GM12878 (cell line): Measurements from ENCODE around the gene CHTOP. TPM values are rescaled to one million over a fixed set of nuclear protein-coding genes. Genes with fewer than 3 reads are reported as not detected.

Source experiments
- ATAC-seq: fragments of 200-7000 bp; cut with Tn5 transposase; 3 replicates; pipeline ENCODE4 v1.9.1; 2020; ENCODE audit warnings: mild to moderate bottlenecking, moderate library complexity
- BruUV-seq: library from RNA; stranded (reverse); fragments of 400-500 nt; replicated peaks from 2 replicates; lab custom pipeline; 2021; lab: Mats Ljungman, UMichigan
- CTCF ChIA-PET: fragments of 300-600 bp; sonication (Branson Sonifier 250); formaldehyde crosslinking; extraction: SDS; loops from one replicate; lab custom pipeline; 2021; ENCODE audit warnings: inconsistent platforms; lab: Yijun Ruan, JAX
- POLR2A ChIA-PET: fragments of 350-600 bp; formaldehyde crosslinking; extraction: SDS; loops from one replicate; lab custom pipeline; 2021; ENCODE audit warnings: inconsistent platforms; lab: Charles Lee
- RAD21 ChIA-PET: fragments of 300-600 bp; sonication (Branson Sonifier 250); formaldehyde crosslinking; loops from one replicate; lab custom pipeline; 2023; ENCODE audit warnings: antibody characterized with exemption; ENCODE audit not compliant: unreplicated experiment; lab: Charles Lee
- SMC1A ChIA-PET: fragments of 300-600 bp; sonication (Branson Sonifier 250); formaldehyde crosslinking; loops from one replicate; lab custom pipeline; 2023; ENCODE audit not compliant: unreplicated experiment, uncharacterized antibody; lab: Charles Lee
- DNase-seq: peaks from one replicate; pipeline ENCODE4 v3.0.0-alpha.2; 2011; ENCODE audit warnings: low read depth, low spot score
- FAIRE-seq: peaks from 3 replicates; lab custom pipeline; 2011; peaks lifted over from hg19 to GRCh38; lab: Jason Lieb, UNC
- H2AFZ ChIP-seq: 2 replicates; pipeline ENCODE4 v1.6.0; 2011; ENCODE audit warnings: low read depth, low read length, control low read depth; ENCODE audit not compliant: control insufficient read depth
- H3K27ac ChIP-seq: 2 replicates; pipeline ENCODE4 v1.5.1; 2011; ENCODE audit warnings: control low read depth; ENCODE audit not compliant: control insufficient read depth, insufficient read depth
- H3K27me3 ChIP-seq, 2 experiments: replicated peaks in 1 of 2; 2 replicates each; pipeline versions ENCODE4 v1.6.0 to v1.6.1; 2011; ENCODE audit warnings: low read length in 1 of 2; ENCODE audit not compliant: control insufficient read depth in 2 of 2, insufficient read depth in 2 of 2
- H3K36me3 ChIP-seq, 2 experiments: 2 replicates each; pipeline ENCODE4 v1.5.1; 2011; ENCODE audit warnings: low read length in 1 of 2; ENCODE audit not compliant: control insufficient read depth in 2 of 2, insufficient read depth in 2 of 2
- H3K4me1 ChIP-seq: 2 replicates; pipeline ENCODE4 v1.6.1; 2011; ENCODE audit warnings: mild to moderate bottlenecking, low read length, moderate library complexity, mixed read lengths; ENCODE audit not compliant: control insufficient read depth, insufficient read depth
- H3K4me2 ChIP-seq: 2 replicates; pipeline ENCODE4 v1.6.0; 2011; ENCODE audit warnings: control low read depth; ENCODE audit not compliant: control insufficient read depth, insufficient read depth
- H3K4me3 ChIP-seq: fragments of 200-600 bp; sonication (generic); 2 replicates; pipeline ENCODE4 v1.5.1; 2016
- H3K79me2 ChIP-seq: 2 replicates; pipeline ENCODE4 v1.6.0; 2011; ENCODE audit warnings: low read length; ENCODE audit not compliant: control insufficient read depth, insufficient read depth
- H3K9ac ChIP-seq: 2 replicates; pipeline ENCODE4 v1.8.0; 2011; ENCODE audit warnings: low read length, control low read depth, mixed read lengths; ENCODE audit not compliant: control insufficient read depth, insufficient read depth
- H3K9me3 ChIP-seq: replicated peaks from 3 replicates; pipeline ENCODE4 v1.5.1; 2011; ENCODE audit warnings: mild to moderate bottlenecking, low read length; ENCODE audit not compliant: control insufficient read depth, insufficient read depth
- H4K20me1 ChIP-seq: 2 replicates; pipeline ENCODE4 v1.6.0; 2011; ENCODE audit not compliant: control insufficient read depth, insufficient read depth
- CEBPZ ChIP-seq: fragments of 150-350 bp; IDR thresholded peaks from 2 replicates; pipeline ENCODE4 v1.6.1; 2016; ENCODE audit warnings: low read depth, low read length
- FOXK2 ChIP-seq: fragments of 450-650 bp; IDR thresholded peaks from 2 replicates; pipeline ENCODE4 v1.6.1; 2017; ENCODE audit warnings: mild to moderate bottlenecking, moderate library complexity
- IRF3 ChIP-seq: fragments of 450-650 bp; IDR thresholded peaks from 2 replicates; pipeline ENCODE4 v1.6.1; 2014; ENCODE audit warnings: mild to moderate bottlenecking
- MLLT1 ChIP-seq: fragments of 450-650 bp; IDR thresholded peaks from 2 replicates; pipeline ENCODE4 v1.6.1; 2016; ENCODE audit warnings: mild to moderate bottlenecking
- NR2C1 ChIP-seq: fragments of 450-650 bp; IDR thresholded peaks from 2 replicates; pipeline ENCODE4 v1.6.1; 2017; ENCODE audit warnings: antibody characterized with exemption, mild to moderate bottlenecking, moderate library complexity
- STAT1 ChIP-seq: fragments of 450-650 bp; conservative IDR thresholded peaks from 2 replicates; pipeline ENCODE4 v1.6.1; 2014; ENCODE audit warnings: antibody characterized with exemption, mild to moderate bottlenecking
- ZNF687 ChIP-seq: fragments of 450-650 bp; IDR thresholded peaks from 2 replicates; pipeline ENCODE4 v1.6.1; 2017; ENCODE audit warnings: mild to moderate bottlenecking, moderate library complexity
- WGBS: methylation state at CpG from one replicate; pipeline ENCODE4 v1.1.6; 2016; ENCODE audit warnings: low lambda C conversion rate; ENCODE audit not compliant: insufficient replicate concordance, insufficient coverage; ENCODE audit errors: missing lambda C conversion rate; 5-methylcytosine and 5-hydroxymethylcytosine counted together
- in situ Hi-C: fragments of 300-500 bp; cut with MboI; formaldehyde crosslinking; loops from 9 replicates; pipeline ENCODE4 v1.14.3; 2018; ENCODE audit warnings: mixed read lengths
- intact Hi-C: fragments of 100-400 bp; cut with micrococcal nuclease; formaldehyde crosslinking; loops from one replicate; pipeline ENCODE4 v1.14.2; 2022; ENCODE audit not compliant: unreplicated experiment
- polyA plus RNA-seq, 11 experiments: library from polyadenylated mRNA; depleted of rRNA in 4 of 11; unstranded in 6 of 11; stranded (reverse) in 5 of 11; fragments of >200 nt; fragmentation: Nextera tagmentation in 4 of 11; fragmentation: Illumina TruSeq in 1 of 11; extraction: Ambion mirVana in 4 of 11; extraction: Trizol in 1 of 11; gene quantifications; 1 replicate in 1 of 11; 2 replicates in 10 of 11; pipeline versions ENCODE4 v1.2.1 to v1.2.3, GENCODE V29; 2011 to 2016; ENCODE audit warnings: inconsistent platforms in 2 of 11, missing spikeins in 2 of 11, low read depth in 1 of 11
- total RNA-seq, 4 experiments: library from RNA; depleted of rRNA in 3 of 4; stranded (reverse); fragments of >200 nt in 3 of 4; fragmentation: Illumina TruSeq in 1 of 4; extraction: Trizol in 1 of 4; gene quantifications; 2 replicates each; pipeline versions ENCODE4 v1.2.1 to v1.2.3, GENCODE V29; 2013 to 2021

The CHTOP gene
- total and polyA plus RNA-seq, 10 of the 15 experiments (the other 5 are each of a cell fraction or from before 2014, with no cell fraction given), result 8.4 to 93.8 (median 52.3) TPM

- no peak for TF ChIP-seq CEBPZ
Observed at GRCh38 chr1:153677718-153678518, 44.1 kb downstream of the CHTOP start (continued).

- no peaks in the 10 kb centered on the region for H3K79me2 ChIP-seq
- POLR2A ChIA-PET, result interaction anchor here (1.4 kb wide), 1 partner anchor 65 kb away, joined by 6 read pairs; no protein-coding TSS in a partner anchor
- no peak for FAIRE-seq
- H3K4me2 ChIP-seq, result peak within 1 kb of the TSS; percentile 90
- no peak within 1 kb of the TSS; the same call in 1 of the 2 replicates for H3K9ac ChIP-seq
- peak; percentile 61 for ATAC-seq
- CTCF ChIA-PET, result interaction anchor here (1.0 to 6.9 kb wide), 13 partner anchors 15 to 307 kb away, joined by 3 to 84 read pairs (median 5); partner anchors contain the start of gene RAB13
- peaks cover 16% of the 10 kb centered on the region for H3K4me1 ChIP-seq
- H3K9me3 ChIP-seq, result no peaks in the 10 kb centered on the region; the same call in 2 of the 3 replicates
- no TSS peak for BruUV-seq
- in situ Hi-C loops (loop anchor here (5.0 kb wide), 2 partner anchors 69 to 309 kb away; partner anchors contain the start of gene RAB13), intact Hi-C loops (loop anchor here (2.0 kb wide), 1 partner anchor 308 kb away; the partner anchor contains the start of gene RAB13)
- no peak for DNase-seq
- peak within 1 kb of the TSS; percentile 47; the same call in 1 of the 2 replicates for H3K4me3 ChIP-seq
- peaks cover 14 to 23% of the 10 kb centered on the region in 2 experiments for H3K27me3 ChIP-seq
- H3K36me3 ChIP-seq, result no peaks in the 10 kb centered on the region
- no peak within 1 kb of the TSS for H3K27ac ChIP-seq
- SMC1A ChIA-PET, result interaction anchor here (0.7 to 6.3 kb wide), 13 partner anchors 63 to 308 kb away, joined by 3 to 55 read pairs (median 4); partner anchors contain the start of gene RAB13
- WGBS, result 11% methylated on average over 67 of the region's 78 CpGs
- H2AFZ ChIP-seq, result peak within 1 kb of the TSS; percentile 65
- RAD21 ChIA-PET, result interaction anchor here (0.6 to 1.9 kb wide), 7 partner anchors 53 to 1372 kb away, joined by 3 to 6 read pairs (median 4); partner anchors contain the start of genes ADAM15 and SLC27A3
- no peaks in the 10 kb centered on the region; the same call in 1 of the 2 replicates for H4K20me1 ChIP-seq
- TF ChIP-seq FOXK2 (no peak), IRF3 (no peak), NR2C1 (no peak), ZNF687 (no peak), MLLT1 (no peak), STAT1 (no peak)
Observed at GRCh38 chr1:153678519-153679336, 44.9 kb downstream of the CHTOP start, which contains the start of gene NPR1. Gene NPR1 (plus strand): TSS chr1:153678688. CDS start chr1:153679109, 421 bp downstream.
